Measurements from ENCODE around the gene ZNF423. TPM values are rescaled to one million over a fixed set of nuclear protein-coding genes. Genes with fewer than 3 reads are reported as not detected.

Gene ZNF423
- total and polyA plus RNA-seq, 2 of the 13 experiments (the other 11 are each of a cell fraction or from before 2014, with no cell fraction given), result 0.07 to 0.31 TPM

DNA sequence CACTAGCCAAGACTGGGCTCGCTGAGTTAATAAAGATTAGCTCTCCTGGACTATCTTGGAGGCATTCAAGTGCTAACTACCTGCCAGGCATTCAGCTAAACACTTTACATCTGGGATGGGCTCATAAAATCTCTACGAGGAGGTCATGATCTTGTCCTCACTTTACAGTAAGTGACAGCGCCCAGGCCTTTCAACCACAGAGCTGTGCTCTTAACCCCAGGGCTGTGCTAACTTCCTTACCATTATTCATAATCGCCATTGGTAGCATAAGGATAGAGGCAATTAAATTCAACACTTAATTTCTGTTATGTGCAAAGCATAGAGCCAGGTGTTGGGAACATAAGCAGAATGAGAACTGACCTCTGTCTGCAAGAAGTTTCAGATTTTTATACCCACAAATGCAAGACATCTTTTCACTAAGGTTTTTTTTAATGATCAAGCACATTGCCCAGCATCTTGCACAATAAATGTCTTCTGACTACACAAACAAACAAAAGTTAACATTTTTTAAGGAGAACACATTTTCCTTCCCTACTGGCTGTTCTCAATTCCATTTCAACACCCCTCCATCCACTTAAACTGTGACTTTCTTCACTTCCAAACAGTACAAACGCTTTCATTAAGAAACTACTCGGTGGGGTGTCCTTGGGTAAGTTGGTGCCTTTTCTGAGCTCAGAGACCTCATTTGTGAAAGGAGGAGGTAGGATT lies 310.0 kb downstream of the ZNF423 start:
- WGBS (ENCODE audit: low lambda C conversion rate), result 4% methylated on average over 6 of the region's 6 CpGs
- H3K27ac ChIP-seq (ENCODE audit: extremely low read length, insufficient read depth, low read length), result no peak overlapping the region
- in situ Hi-C loops (cut with HindIII; ENCODE audit: extremely low pct_ligation_motif_present, low pct_unique_long_range_greater_than_20kb), result no loop called here

More for the DNA sequence above, 310.0 kb downstream of the ZNF423 start:
- Histone ChIP-seq H3K9ac (ENCODE audit: insufficient read depth, low read depth, low read length) (no peak overlapping the region), H4K20me1 (ENCODE audit: insufficient read depth, low read length) (no peaks in the 10 kb centered on the region), H3K4me2 (ENCODE audit: low read depth, low read length) (no peak overlapping the region), H2AFZ (ENCODE audit: low read length) (no peak overlapping the region), H3K36me3 (replicated peaks in 1 of 2; ENCODE audit: control insufficient read depth in 1 of 2, insufficient read depth in 2 of 2, low read length in 2 of 2) (no peaks in the 10 kb centered on the region), H3K4me1 (ENCODE audit: insufficient read depth, low read length) (no peaks in the 10 kb centered on the region), H3K27me3 (ENCODE audit: control insufficient read depth in 1 of 2, insufficient read depth in 2 of 2, low read length in 2 of 2) (peaks cover 2 to 11% of the 10 kb centered on the region in 2 experiments; a peak in 2 of 5 replicates), H3K9me3 (ENCODE audit: low read length) (no peaks in the 10 kb centered on the region), H3K79me2 (ENCODE audit: insufficient read depth, low read length) (no peaks in the 10 kb centered on the region), H3K4me3 (replicated peaks in 1 of 3; ENCODE audit: insufficient read depth in 1 of 3, low read depth in 2 of 3, low read length in 3 of 3) (no peak overlapping the region)
- ChIA-PET CTCF (ENCODE audit: low intra/inter-chr PET ratio, low total read pairs) (no interaction called here), POLR2A (no interaction called here)
- intact Hi-C loops (cut with micrococcal nuclease; ENCODE audit: unreplicated experiment), result no loop called here
- DNase-seq (ENCODE audit: low spot score) (no peak), FAIRE-seq (no peak), ATAC-seq (no peak)
- TF ChIP-seq, protein P1, sequence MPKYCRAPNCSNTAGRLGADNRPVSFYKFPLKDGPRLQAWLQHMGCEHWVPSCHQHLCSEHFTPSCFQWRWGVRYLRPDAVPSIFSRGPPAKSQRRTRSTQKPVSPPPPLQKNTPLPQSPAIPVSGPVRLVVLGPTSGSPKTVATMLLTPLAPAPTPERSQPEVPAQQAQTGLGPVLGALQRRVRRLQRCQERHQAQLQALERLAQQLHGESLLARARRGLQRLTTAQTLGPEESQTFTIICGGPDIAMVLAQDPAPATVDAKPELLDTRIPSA (CRISPR knock-in tag; IDR thresholded peaks at IDR 0.05; ENCODE audit: borderline replicate concordance), result no peak
- TF ChIP-seq CEBPB (IDR thresholded peaks at IDR 0.05; ENCODE audit: borderline replicate concordance, low read depth, low read length) (no peak), ZNF251 (CRISPR knock-in tag; IDR thresholded peaks at IDR 0.05) (no peak), ARNT2 (CRISPR knock-in tag; IDR thresholded peaks at IDR 0.05; ENCODE audit: low read depth) (no peak), ZNF34 (CRISPR knock-in tag; IDR thresholded peaks at IDR 0.05; ENCODE audit: borderline replicate concordance) (no peak), SMAD1 (CRISPR knock-in tag; IDR thresholded peaks at IDR 0.05; ENCODE audit: borderline replicate concordance, low read depth) (no peak)
- TF ChIP-seq, protein P2, sequence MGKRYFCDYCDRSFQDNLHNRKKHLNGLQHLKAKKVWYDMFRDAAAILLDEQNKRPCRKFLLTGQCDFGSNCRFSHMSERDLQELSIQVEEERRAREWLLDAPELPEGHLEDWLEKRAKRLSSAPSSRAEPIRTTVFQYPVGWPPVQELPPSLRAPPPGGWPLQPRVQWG (CRISPR knock-in tag; IDR thresholded peaks at IDR 0.05; ENCODE audit: borderline replicate concordance, low read depth), result no peak
- TF ChIP-seq, protein P3, sequence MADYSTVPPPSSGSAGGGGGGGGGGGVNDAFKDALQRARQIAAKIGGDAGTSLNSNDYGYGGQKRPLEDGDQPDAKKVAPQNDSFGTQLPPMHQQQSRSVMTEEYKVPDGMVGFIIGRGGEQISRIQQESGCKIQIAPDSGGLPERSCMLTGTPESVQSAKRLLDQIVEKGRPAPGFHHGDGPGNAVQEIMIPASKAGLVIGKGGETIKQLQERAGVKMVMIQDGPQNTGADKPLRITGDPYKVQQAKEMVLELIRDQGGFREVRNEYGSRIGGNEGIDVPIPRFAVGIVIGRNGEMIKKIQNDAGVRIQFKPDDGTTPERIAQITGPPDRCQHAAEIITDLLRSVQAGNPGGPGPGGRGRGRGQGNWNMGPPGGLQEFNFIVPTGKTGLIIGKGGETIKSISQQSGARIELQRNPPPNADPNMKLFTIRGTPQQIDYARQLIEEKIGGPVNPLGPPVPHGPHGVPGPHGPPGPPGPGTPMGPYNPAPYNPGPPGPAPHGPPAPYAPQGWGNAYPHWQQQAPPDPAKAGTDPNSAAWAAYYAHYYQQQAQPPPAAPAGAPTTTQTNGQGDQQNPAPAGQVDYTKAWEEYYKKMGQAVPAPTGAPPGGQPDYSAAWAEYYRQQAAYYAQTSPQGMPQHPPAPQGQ (CRISPR knock-in tag; IDR thresholded peaks at IDR 0.05; ENCODE audit: borderline replicate concordance), result no peak
- no TSS peak for BruUV-seq (replicated peaks)

Data from HepG2 (cell line).